ENCODE results near the gene ATP9A.

DNA sequence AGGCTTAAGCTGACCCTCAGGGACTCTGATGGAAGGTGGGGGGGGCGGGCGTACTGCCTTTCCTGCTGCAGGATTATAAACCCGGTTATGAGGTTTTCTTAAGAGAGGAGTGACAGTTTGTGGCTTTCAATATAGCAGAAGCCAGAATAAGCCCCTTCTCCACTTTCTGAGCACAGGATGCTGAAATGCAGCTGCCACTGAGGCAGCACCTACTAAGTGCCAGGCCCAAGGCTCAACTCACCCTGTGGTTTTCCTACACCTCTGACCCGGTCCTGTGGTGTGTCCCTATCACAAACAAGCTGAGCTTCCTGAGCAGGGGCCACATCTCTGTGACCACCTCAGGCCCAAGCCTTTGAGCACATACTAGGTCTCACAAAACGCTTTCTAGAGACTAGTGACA is 166.1 kb downstream of the ATP9A start:
- TF ChIP-seq SIN3A (IDR thresholded peaks at IDR 0.05; ENCODE audit: borderline replicate concordance, insufficient read depth, low read length) (no peak), POLR2AphosphoS5 (IDR thresholded peaks at IDR 0.05; ENCODE audit: low read depth, low read length) (no peak), TAF1 (IDR thresholded peaks at IDR 0.05; ENCODE audit: borderline replicate concordance, insufficient read depth, low read length) (no peak)
- TF ChIP-seq, protein P1, sequence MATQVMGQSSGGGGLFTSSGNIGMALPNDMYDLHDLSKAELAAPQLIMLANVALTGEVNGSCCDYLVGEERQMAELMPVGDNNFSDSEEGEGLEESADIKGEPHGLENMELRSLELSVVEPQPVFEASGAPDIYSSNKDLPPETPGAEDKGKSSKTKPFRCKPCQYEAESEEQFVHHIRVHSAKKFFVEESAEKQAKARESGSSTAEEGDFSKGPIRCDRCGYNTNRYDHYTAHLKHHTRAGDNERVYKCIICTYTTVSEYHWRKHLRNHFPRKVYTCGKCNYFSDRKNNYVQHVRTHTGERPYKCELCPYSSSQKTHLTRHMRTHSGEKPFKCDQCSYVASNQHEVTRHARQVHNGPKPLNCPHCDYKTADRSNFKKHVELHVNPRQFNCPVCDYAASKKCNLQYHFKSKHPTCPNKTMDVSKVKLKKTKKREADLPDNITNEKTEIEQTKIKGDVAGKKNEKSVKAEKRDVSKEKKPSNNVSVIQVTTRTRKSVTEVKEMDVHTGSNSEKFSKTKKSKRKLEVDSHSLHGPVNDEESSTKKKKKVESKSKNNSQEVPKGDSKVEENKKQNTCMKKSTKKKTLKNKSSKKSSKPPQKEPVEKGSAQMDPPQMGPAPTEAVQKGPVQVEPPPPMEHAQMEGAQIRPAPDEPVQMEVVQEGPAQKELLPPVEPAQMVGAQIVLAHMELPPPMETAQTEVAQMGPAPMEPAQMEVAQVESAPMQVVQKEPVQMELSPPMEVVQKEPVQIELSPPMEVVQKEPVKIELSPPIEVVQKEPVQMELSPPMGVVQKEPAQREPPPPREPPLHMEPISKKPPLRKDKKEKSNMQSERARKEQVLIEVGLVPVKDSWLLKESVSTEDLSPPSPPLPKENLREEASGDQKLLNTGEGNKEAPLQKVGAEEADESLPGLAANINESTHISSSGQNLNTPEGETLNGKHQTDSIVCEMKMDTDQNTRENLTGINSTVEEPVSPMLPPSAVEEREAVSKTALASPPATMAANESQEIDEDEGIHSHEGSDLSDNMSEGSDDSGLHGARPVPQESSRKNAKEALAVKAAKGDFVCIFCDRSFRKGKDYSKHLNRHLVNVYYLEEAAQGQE (IDR thresholded peaks at IDR 0.05; ENCODE audit: insufficient read depth in 1 of 2, low read depth in 2 of 2, low read length in 2 of 2) = no peak

Data from PFSK-1 (cell line).